HEK293 (cell line): ENCODE measurements around the gene TMF1.
A peak's percentile ranks its signal among the peaks of the same experiment; 100 is the strongest.

Experiments
- CTCF ChIA-PET: fragments of 350-600 bp; formaldehyde crosslinking; extraction: SDS; loops from one replicate; lab custom pipeline; 2021; ENCODE audit warnings: antibody characterized with exemption; lab: Yijun Ruan, JAX
- POLR2A ChIA-PET: fragments of 300-600 bp; formaldehyde crosslinking; extraction: SDS; loops from one replicate; lab custom pipeline; 2020; ENCODE audit warnings: antibody characterized with exemption, inconsistent platforms; lab: Yijun Ruan, JAX
- H3K27ac ChIP-seq: fragments of 200-500 bp; sonication (Bioruptor generic); 2 replicates; pipeline ENCODE4 v1.5.1; 2014; ENCODE audit warnings: low read depth, low read length, control low read depth, inconsistent platforms; ENCODE audit errors: extremely low read depth
- H3K36me3 ChIP-seq, 2 experiments: fragments of 200-500 bp in 1 of 2; sonication (Bioruptor generic) in 1 of 2; 1 replicate in 1 of 2; 2 replicates in 1 of 2; pipeline ENCODE4 v1.5.1; 2014 to 2017; ENCODE audit warnings: inconsistent platforms in 2 of 2, low read length in 2 of 2; ENCODE audit not compliant: control insufficient read depth in 2 of 2, insufficient read depth in 1 of 2
- H3K4me1 ChIP-seq: fragments of 200-500 bp; sonication (Bioruptor generic); 2 replicates; pipeline ENCODE4 v1.5.1; 2014; ENCODE audit warnings: mild to moderate bottlenecking, low read length, inconsistent platforms; ENCODE audit not compliant: control insufficient read depth, insufficient read depth
- H3K4me3 ChIP-seq: 2 replicates; pipeline ENCODE4 v1.5.1; 2011; ENCODE audit warnings: low read depth, mild to moderate bottlenecking, control low read depth, low read length, moderate library complexity
- H3K9me3 ChIP-seq: fragments of 200-500 bp; sonication (Bioruptor generic); 2 replicates; pipeline ENCODE4 v1.5.1; 2014; ENCODE audit warnings: low read depth, low read length, inconsistent platforms; ENCODE audit not compliant: control insufficient read depth, insufficient read depth
- BCL11B ChIP-seq: fragments of 450-650 bp; formaldehyde crosslinking; IDR thresholded peaks from 2 replicates; pipeline ENCODE4 v1.5.1; 2016; ENCODE audit warnings: low read depth, missing biosample characterization, missing genetic modification characterization
- KLF7 ChIP-seq: fragments of 450-650 bp; formaldehyde crosslinking; IDR thresholded peaks from 2 replicates; pipeline ENCODE4 v1.5.1; 2016; ENCODE audit warnings: missing biosample characterization, missing genetic modification characterization, borderline replicate concordance
- SP7 ChIP-seq: fragments of 450-650 bp; formaldehyde crosslinking; IDR thresholded peaks from 2 replicates; pipeline ENCODE4 v1.5.1; 2016; ENCODE audit warnings: missing biosample characterization, missing genetic modification characterization
- TCF7L2 ChIP-seq: IDR thresholded peaks from 2 replicates; pipeline ENCODE4 v1.6.1; 2011; ENCODE audit warnings: low read depth, mild to moderate bottlenecking, inconsistent platforms, low read length, moderate library complexity, borderline replicate concordance
- ZBTB20 ChIP-seq: fragments of 450-650 bp; formaldehyde crosslinking; IDR thresholded peaks from 2 replicates; pipeline ENCODE4 v1.5.1; 2016; ENCODE audit warnings: missing biosample characterization, missing genetic modification characterization
- ZBTB48 ChIP-seq: fragments of 450-650 bp; formaldehyde crosslinking; IDR thresholded peaks from 2 replicates; pipeline ENCODE4 v1.5.1; 2016; ENCODE audit warnings: missing biosample characterization, missing genetic modification characterization
- ZNF114 ChIP-seq: fragments of 450-650 bp; formaldehyde crosslinking; IDR thresholded peaks from 2 replicates; pipeline ENCODE4 v1.5.0; 2017; ENCODE audit warnings: missing biosample characterization, missing genetic modification characterization
- ZNF138 ChIP-seq: fragments of 450-650 bp; formaldehyde crosslinking; IDR thresholded peaks from 2 replicates; pipeline ENCODE4 v1.5.1; 2016; ENCODE audit warnings: missing biosample characterization, missing genetic modification characterization, borderline replicate concordance
- ZNF140 ChIP-seq: fragments of 450-650 bp; formaldehyde crosslinking; IDR thresholded peaks from 2 replicates; pipeline ENCODE4 v1.5.1; 2016; ENCODE audit warnings: missing biosample characterization, missing genetic modification characterization
- ZNF266 ChIP-seq: fragments of 450-650 bp; formaldehyde crosslinking; IDR thresholded peaks from 2 replicates; pipeline ENCODE4 v1.5.1; 2016; ENCODE audit warnings: missing biosample characterization, missing genetic modification characterization, low read depth
- ZNF302 ChIP-seq: fragments of 450-650 bp; formaldehyde crosslinking; IDR thresholded peaks from 2 replicates; pipeline ENCODE4 v1.5.1; 2016; ENCODE audit warnings: missing biosample characterization, missing genetic modification characterization, low read depth
- ZNF341 ChIP-seq: fragments of 450-650 bp; formaldehyde crosslinking; IDR thresholded peaks from 2 replicates; pipeline ENCODE4; 2016; ENCODE audit warnings: low read depth, missing biosample characterization, missing genetic modification characterization
- ZNF366 ChIP-seq: fragments of 450-650 bp; formaldehyde crosslinking; conservative IDR thresholded peaks from 2 replicates; pipeline ENCODE4 v1.5.1; 2016; ENCODE audit warnings: missing biosample characterization, missing genetic modification characterization
- ZNF585B ChIP-seq: fragments of 450-650 bp; formaldehyde crosslinking; IDR thresholded peaks from 2 replicates; pipeline ENCODE4 v1.5.1; 2016; ENCODE audit warnings: missing biosample characterization, missing genetic modification characterization
- ZNF624 ChIP-seq: fragments of 450-650 bp; formaldehyde crosslinking; IDR thresholded peaks from 2 replicates; pipeline ENCODE4 v1.5.1; 2017; ENCODE audit warnings: missing biosample characterization, missing genetic modification characterization
- ZNF626 ChIP-seq: fragments of 450-650 bp; sonication (Bioruptor Pico); formaldehyde crosslinking; IDR thresholded peaks from 2 replicates; pipeline ENCODE4 v1.5.1; 2018; ENCODE audit warnings: missing biosample characterization, missing genetic modification characterization, inconsistent platforms
- ZNF747 ChIP-seq: fragments of 450-650 bp; formaldehyde crosslinking; IDR thresholded peaks from 2 replicates; pipeline ENCODE4 v1.5.1; 2016; ENCODE audit warnings: missing biosample characterization, missing genetic modification characterization
- TF ChIP-seq, protein P1 (sequence below): fragments of 450-650 bp; formaldehyde crosslinking; IDR thresholded peaks from 2 replicates; pipeline ENCODE4 v1.5.1; 2017; ENCODE audit warnings: missing biosample characterization, missing genetic modification characterization
- TF ChIP-seq, protein P2 (sequence below): fragments of 450-650 bp; formaldehyde crosslinking; IDR thresholded peaks from 2 replicates; pipeline ENCODE4 v1.5.1; 2016; ENCODE audit warnings: missing biosample characterization, missing genetic modification characterization
- TF ChIP-seq, protein P3 (sequence below): fragments of 450-650 bp; formaldehyde crosslinking; IDR thresholded peaks from 2 replicates; pipeline ENCODE4 v1.5.1; 2016; ENCODE audit warnings: missing biosample characterization, missing genetic modification characterization, low read depth
- TF ChIP-seq, protein P4 (sequence below): fragments of 450-650 bp; formaldehyde crosslinking; IDR thresholded peaks from 2 replicates; pipeline ENCODE4 v1.5.1; 2016; ENCODE audit warnings: missing biosample characterization, missing genetic modification characterization
- TF ChIP-seq, protein P5 (sequence below): sonication (generic); formaldehyde crosslinking; IDR thresholded peaks from 2 replicates; pipeline ENCODE4 v1.8.1; 2022; ENCODE audit warnings: mild to moderate bottlenecking, moderate library complexity, missing genetic modification reagents
- TF ChIP-seq, protein P6 (sequence below): fragments of 450-650 bp; formaldehyde crosslinking; optimal IDR thresholded peaks from 2 replicates; pipeline ENCODE3; 2016; ENCODE audit warnings: missing biosample characterization, mild to moderate bottlenecking, missing genetic modification characterization
- TF ChIP-seq, protein P7 (sequence below): fragments of 450-650 bp; formaldehyde crosslinking; IDR thresholded peaks from 2 replicates; pipeline ENCODE4 v1.5.1; 2016; ENCODE audit warnings: missing biosample characterization, missing genetic modification characterization

Gene TMF1

DNA sequence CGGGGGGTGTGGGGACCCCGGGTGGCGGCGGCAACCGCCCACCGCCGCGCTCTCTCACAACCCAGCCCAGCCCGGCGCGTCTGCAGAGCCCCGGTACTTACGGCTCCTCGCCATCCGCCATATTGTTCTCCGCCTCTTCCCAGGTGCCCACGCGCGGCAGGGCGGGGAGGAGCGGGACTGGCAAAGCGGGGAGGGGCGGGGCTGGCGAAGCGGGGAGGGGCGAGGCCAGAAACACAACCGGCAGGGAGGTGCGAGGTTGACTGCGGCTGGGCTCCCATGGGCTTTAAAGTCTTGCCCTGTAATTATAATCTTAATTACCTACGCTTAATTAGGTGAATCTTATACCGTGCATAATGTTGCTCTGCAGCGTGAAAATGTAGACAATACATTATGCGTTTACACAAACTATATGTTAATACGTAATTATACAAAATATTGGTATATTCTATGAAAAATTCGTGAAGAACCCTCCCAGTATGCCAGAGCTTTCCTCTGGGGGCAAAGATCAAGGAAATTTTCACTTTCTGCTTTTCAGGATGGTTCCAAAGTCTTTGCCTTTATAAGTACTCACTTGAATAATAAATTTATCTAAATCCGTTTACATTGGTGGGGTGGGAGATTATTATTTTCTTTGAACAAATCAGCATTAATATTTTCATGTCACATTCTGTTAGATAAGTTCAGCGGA lies 28.2 kb upstream of the TMF1 start, which contains the start of gene UBA3:
UBA3 (minus strand) TSS at position 133 of the 688 bp plus-strand sequence; CDS start at position 121, 12 bp downstream.
- ChIA-PET POLR2A (no interaction called here), CTCF (interaction anchor here (0.7 kb wide), 1 partner anchor 1731 kb away, joined by 3 read pairs; no protein-coding TSS in a partner anchor)
- Histone ChIP-seq H3K36me3 (peaks cover 3 to 4% of the 10 kb centered on the region in 2 experiments; a peak in 2 of 3 replicates), H3K4me3 (peak within 1 kb of the TSS; percentile 68), H3K27ac (peak within 1 kb of the TSS; percentile 58; the same call in 1 of the 2 replicates), H3K9me3 (no peaks in the 10 kb centered on the region), H3K4me1 (peaks cover 7% of the 10 kb centered on the region)
- TF ChIP-seq ZNF302 (tag by site-specific recombination) = no peak
- TF ChIP-seq ZNF140 (tag by site-specific recombination) = no peak
- TF ChIP-seq, protein P1, sequence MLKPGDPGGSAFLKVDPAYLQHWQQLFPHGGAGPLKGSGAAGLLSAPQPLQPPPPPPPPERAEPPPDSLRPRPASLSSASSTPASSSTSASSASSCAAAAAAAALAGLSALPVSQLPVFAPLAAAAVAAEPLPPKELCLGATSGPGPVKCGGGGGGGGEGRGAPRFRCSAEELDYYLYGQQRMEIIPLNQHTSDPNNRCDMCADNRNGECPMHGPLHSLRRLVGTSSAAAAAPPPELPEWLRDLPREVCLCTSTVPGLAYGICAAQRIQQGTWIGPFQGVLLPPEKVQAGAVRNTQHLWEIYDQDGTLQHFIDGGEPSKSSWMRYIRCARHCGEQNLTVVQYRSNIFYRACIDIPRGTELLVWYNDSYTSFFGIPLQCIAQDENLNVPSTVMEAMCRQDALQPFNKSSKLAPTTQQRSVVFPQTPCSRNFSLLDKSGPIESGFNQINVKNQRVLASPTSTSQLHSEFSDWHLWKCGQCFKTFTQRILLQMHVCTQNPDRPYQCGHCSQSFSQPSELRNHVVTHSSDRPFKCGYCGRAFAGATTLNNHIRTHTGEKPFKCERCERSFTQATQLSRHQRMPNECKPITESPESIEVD (tag by site-specific recombination) = no peak
- TF ChIP-seq, protein P2, sequence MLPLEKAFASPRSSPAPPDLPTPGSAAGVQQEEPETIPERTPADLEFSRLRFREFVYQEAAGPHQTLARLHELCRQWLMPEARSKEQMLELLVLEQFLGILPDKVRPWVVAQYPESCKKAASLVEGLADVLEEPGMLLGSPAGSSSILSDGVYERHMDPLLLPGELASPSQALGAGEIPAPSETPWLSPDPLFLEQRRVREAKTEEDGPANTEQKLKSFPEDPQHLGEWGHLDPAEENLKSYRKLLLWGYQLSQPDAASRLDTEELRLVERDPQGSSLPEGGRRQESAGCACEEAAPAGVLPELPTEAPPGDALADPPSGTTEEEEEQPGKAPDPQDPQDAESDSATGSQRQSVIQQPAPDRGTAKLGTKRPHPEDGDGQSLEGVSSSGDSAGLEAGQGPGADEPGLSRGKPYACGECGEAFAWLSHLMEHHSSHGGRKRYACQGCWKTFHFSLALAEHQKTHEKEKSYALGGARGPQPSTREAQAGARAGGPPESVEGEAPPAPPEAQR (tag by site-specific recombination) = no peak
- no peak for TF ChIP-seq BCL11B
- TF ChIP-seq ZNF626 (tag by site-specific recombination) = no peak
- no peak for TF ChIP-seq ZNF114 (tag by site-specific recombination)
- peak; percentile 84 for TF ChIP-seq ZNF341 (tag by site-specific recombination)
- no peak for TF ChIP-seq ZNF366
- no peak for TF ChIP-seq ZNF585B (tag by site-specific recombination)
- no peak for TF ChIP-seq ZNF138 (tag by site-specific recombination)
- TF ChIP-seq ZNF624 (tag by site-specific recombination) = no peak
- no peak for TF ChIP-seq ZBTB20
- TF ChIP-seq, protein P3, sequence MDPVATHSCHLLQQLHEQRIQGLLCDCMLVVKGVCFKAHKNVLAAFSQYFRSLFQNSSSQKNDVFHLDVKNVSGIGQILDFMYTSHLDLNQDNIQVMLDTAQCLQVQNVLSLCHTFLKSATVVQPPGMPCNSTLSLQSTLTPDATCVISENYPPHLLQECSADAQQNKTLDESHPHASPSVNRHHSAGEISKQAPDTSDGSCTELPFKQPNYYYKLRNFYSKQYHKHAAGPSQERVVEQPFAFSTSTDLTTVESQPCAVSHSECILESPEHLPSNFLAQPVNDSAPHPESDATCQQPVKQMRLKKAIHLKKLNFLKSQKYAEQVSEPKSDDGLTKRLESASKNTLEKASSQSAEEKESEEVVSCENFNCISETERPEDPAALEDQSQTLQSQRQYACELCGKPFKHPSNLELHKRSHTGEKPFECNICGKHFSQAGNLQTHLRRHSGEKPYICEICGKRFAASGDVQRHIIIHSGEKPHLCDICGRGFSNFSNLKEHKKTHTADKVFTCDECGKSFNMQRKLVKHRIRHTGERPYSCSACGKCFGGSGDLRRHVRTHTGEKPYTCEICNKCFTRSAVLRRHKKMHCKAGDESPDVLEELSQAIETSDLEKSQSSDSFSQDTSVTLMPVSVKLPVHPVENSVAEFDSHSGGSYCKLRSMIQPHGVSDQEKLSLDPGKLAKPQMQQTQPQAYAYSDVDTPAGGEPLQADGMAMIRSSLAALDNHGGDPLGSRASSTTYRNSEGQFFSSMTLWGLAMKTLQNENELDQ (tag by site-specific recombination) = no peak
- no peak for TF ChIP-seq ZNF266 (tag by site-specific recombination)
- TF ChIP-seq, protein P4, sequence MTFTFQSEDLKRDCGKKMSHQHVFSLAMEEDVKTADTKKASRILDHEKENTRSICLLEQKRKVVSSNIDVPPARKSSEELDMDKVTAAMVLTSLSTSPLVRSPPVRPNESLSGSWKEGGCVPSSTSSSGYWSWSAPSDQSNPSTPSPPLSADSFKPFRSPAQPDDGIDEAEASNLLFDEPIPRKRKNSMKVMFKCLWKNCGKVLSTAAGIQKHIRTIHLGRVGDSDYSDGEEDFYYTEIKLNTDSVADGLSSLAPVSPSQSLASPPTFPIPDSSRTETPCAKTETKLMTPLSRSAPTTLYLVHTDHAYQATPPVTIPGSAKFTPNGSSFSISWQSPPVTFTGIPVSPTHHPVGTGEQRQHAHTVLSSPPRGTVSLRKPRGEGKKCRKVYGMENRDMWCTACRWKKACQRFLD (tag by site-specific recombination) = no peak
- TF ChIP-seq, protein P5, sequence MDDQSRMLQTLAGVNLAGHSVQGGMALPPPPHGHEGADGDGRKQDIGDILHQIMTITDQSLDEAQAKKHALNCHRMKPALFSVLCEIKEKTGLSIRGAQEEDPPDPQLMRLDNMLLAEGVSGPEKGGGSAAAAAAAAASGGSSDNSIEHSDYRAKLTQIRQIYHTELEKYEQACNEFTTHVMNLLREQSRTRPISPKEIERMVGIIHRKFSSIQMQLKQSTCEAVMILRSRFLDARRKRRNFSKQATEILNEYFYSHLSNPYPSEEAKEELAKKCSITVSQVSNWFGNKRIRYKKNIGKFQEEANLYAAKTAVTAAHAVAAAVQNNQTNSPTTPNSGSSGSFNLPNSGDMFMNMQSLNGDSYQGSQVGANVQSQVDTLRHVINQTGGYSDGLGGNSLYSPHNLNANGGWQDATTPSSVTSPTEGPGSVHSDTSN (CRISPR knock-in tag) = no peak
- TF ChIP-seq, protein P6, sequence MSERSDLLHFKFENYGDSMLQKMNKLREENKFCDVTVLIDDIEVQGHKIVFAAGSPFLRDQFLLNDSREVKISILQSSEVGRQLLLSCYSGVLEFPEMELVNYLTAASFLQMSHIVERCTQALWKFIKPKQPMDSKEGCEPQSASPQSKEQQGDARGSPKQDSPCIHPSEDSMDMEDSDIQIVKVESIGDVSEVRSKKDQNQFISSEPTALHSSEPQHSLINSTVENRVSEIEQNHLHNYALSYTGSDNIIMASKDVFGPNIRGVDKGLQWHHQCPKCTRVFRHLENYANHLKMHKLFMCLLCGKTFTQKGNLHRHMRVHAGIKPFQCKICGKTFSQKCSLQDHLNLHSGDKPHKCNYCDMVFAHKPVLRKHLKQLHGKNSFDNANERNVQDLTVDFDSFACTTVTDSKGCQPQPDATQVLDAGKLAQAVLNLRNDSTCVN (tag by site-specific recombination) = no peak
- no peak for TF ChIP-seq KLF7 (tag by site-specific recombination)
- TF ChIP-seq TCF7L2 = no peak
- TF ChIP-seq ZBTB48 (tag by site-specific recombination) = no peak
- TF ChIP-seq ZNF747 (tag by site-specific recombination) = no peak
- TF ChIP-seq SP7 = peak; percentile 58; the same call in 1 of the 2 replicates
- TF ChIP-seq, protein P7, sequence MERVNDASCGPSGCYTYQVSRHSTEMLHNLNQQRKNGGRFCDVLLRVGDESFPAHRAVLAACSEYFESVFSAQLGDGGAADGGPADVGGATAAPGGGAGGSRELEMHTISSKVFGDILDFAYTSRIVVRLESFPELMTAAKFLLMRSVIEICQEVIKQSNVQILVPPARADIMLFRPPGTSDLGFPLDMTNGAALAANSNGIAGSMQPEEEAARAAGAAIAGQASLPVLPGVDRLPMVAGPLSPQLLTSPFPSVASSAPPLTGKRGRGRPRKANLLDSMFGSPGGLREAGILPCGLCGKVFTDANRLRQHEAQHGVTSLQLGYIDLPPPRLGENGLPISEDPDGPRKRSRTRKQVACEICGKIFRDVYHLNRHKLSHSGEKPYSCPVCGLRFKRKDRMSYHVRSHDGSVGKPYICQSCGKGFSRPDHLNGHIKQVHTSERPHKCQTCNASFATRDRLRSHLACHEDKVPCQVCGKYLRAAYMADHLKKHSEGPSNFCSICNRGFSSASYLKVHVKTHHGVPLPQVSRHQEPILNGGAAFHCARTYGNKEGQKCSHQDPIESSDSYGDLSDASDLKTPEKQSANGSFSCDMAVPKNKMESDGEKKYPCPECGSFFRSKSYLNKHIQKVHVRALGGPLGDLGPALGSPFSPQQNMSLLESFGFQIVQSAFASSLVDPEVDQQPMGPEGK (tag by site-specific recombination) = peak; percentile 25; the same call in 1 of the 2 replicates
